ENCODE results near the gene RDH12. TPM values are rescaled to one million over a fixed set of nuclear protein-coding genes. Genes with fewer than 3 reads are reported as not detected.

The RDH12 gene
- total and polyA plus RNA-seq, 11 donors, result not detected

DNA sequence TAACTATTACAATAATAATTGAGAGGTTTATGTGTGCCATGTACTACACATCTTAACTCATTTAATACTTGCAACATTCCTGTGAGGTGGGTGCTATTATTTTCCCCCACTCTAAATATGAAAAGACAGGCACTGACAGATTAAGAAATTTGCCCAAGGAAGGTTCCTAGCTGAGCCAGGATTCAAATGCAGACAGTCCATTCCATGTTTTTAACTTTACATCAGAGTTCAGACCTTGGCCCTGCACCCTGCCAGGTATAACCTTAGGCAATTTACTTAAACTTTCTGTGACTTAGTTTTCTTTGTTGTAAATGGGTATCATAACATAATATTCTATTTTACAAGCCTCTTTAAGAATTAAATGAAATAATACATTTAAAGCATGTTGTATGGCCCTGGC lies 26.6 kb downstream of the RDH12 start:
- Histone ChIP-seq H3K27ac (no peak overlapping the region), H3K4me3 (no peak overlapping the region), H3K36me3 (no peaks in the 10 kb centered on the region), H3K4me1 (no peaks in the 10 kb centered on the region), H3K27me3 (peaks cover 0 to 2% (median 0%) of the 10 kb centered on the region in 9 donors), H3K9me3 (no peaks in the 10 kb centered on the region)
- intact Hi-C loops (cut with DNase I), result no loop called here
- ATAC-seq (no peak), DNase-seq (no peak)
- TF ChIP-seq, protein P1, sequence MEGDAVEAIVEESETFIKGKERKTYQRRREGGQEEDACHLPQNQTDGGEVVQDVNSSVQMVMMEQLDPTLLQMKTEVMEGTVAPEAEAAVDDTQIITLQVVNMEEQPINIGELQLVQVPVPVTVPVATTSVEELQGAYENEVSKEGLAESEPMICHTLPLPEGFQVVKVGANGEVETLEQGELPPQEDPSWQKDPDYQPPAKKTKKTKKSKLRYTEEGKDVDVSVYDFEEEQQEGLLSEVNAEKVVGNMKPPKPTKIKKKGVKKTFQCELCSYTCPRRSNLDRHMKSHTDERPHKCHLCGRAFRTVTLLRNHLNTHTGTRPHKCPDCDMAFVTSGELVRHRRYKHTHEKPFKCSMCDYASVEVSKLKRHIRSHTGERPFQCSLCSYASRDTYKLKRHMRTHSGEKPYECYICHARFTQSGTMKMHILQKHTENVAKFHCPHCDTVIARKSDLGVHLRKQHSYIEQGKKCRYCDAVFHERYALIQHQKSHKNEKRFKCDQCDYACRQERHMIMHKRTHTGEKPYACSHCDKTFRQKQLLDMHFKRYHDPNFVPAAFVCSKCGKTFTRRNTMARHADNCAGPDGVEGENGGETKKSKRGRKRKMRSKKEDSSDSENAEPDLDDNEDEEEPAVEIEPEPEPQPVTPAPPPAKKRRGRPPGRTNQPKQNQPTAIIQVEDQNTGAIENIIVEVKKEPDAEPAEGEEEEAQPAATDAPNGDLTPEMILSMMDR (IDR thresholded peaks at IDR 0.05), result no peak
- no peak for TF ChIP-seq POLR2A (IDR thresholded peaks at IDR 0.05)

DNA sequence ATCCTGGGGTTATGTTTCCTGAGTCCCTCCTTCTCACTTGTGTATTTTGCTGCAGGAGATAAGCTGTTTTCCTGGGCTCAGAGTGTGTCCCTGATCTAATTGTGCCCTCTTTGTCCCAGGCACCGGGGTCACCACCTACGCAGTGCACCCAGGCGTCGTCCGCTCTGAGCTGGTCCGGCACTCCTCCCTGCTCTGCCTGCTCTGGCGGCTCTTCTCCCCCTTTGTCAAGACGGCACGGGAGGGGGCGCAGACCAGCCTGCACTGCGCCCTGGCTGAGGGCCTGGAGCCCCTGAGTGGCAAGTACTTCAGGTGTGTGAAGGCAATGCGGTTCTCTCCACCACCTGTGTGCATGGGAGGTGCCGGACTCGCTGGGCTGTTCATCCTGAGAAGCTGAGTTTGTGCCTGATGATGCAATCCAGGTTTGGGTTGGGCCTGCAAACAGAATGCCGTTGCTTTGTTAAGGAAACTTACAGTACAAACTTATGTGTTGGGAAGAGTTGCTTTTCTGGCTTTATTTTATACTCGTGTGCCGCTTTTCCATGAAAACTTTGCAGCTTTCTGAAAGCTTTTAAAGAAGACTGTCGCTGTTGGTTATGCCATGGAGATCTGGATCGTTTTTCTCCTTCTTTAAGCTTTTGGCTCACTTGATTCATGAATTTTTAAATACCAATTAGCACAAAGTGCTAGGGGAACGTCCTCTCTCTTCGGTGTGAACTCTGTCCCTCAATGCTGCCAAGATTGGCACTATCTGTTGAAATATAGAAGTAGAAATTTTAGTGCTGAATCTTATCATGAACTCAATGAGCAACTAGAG lies 27.6 kb downstream of the RDH12 start:
- ATAC-seq (no peak), DNase-seq (no peak)
- H3K27ac ChIP-seq, result no peak overlapping the region
- H3K36me3 ChIP-seq, result no peaks in the 10 kb centered on the region
- 55 to 64% (median 59%) methylated on average over 18 to 21 of the region's 21 CpGs for whole genome bisulfite sequencing, 4 donors
- H3K4me1 ChIP-seq, result peaks cover 0 to 9% (median under 1%) of the 10 kb centered on the region in 12 donors
- no peaks in the 10 kb centered on the region for H3K27me3 ChIP-seq
- TF ChIP-seq POLR2A (IDR thresholded peaks at IDR 0.05), result no peak
- TF ChIP-seq, protein P1 (IDR thresholded peaks at IDR 0.05), result no peak
- no peaks in the 10 kb centered on the region for H3K9me3 ChIP-seq
- no peak overlapping the region for H3K4me3 ChIP-seq
- intact Hi-C loops (cut with DNase I), result no loop called here

DNA sequence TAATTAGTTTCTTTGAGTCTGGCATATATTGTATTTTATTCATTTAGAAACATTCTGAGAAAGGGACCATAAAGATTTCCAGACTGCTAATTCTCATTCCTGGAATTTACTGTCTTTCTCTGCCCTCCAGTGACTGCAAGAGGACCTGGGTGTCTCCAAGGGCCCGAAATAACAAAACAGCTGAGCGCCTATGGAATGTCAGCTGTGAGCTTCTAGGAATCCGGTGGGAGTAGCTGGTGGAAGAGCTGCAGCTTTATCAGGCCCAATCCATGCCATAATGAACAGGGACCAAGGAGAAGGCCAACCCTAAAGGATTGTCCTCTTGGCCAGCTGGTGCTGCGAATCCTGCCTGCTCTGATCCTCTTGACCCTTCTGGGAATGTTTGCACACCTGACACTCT lies 31.9 kb downstream of the RDH12 start:
- no peak overlapping the region for H3K4me3 ChIP-seq
- peaks cover 0 to 24% (median 15%) of the 10 kb centered on the region in 12 donors for H3K4me1 ChIP-seq
- H3K36me3 ChIP-seq, result no peaks in the 10 kb centered on the region
- intact Hi-C loops (cut with DNase I), result no loop called here
- H3K9me3 ChIP-seq, result no peaks in the 10 kb centered on the region
- WGBS, 4 donors, result 54 to 72% (median 67%) methylated on average over 4 of the region's 4 CpGs
- ATAC-seq, result peak in 2 of 4 donors; percentile 13 to 27
- DNase-seq, result no peak
- TF ChIP-seq, protein P1 (IDR thresholded peaks at IDR 0.05), result no peak
- TF ChIP-seq POLR2A (IDR thresholded peaks at IDR 0.05), result no peak
- H3K27me3 ChIP-seq, result no peaks in the 10 kb centered on the region
- peak overlapping the region in 1 of 12 donors; percentile 54 for H3K27ac ChIP-seq

DNA sequence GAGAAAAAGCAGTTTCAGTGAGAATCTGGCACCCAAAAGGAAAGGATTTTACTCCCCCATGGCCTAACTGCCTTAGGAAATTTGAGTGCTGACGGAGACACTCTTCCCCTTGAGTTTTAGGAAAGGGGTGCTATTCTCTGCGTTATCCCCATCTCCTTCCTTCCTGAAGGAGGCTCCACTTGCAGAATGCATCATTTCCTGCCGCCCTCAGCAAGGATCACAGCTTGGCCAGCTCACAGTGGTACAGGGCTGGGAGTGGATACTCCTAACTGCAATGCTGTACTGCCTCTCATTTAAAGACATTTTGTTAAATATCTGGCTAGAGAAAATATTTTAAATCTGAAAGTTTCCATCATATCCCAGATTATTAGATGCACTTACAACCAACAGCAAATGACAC lies 33.0 kb downstream of the RDH12 start:
- Histone ChIP-seq H3K36me3 (no peaks in the 10 kb centered on the region), H3K9me3 (no peaks in the 10 kb centered on the region), H3K4me1 (peaks cover 0 to 31% (median 15%) of the 10 kb centered on the region in 12 donors), H3K27ac (peak overlapping the region in 5 of 12 donors; percentile 16 to 55 (median 45)), H3K27me3 (no peaks in the 10 kb centered on the region), H3K4me3 (no peak overlapping the region)
- TF ChIP-seq, protein P1 (IDR thresholded peaks at IDR 0.05), result peak in 3 of 12 donors; percentile 20 to 32 (median 25)
- TF ChIP-seq POLR2A (IDR thresholded peaks at IDR 0.05), result no peak
- peak in 2 of 5 donors; percentile 21 to 51 for DNase-seq
- intact Hi-C loops (cut with DNase I), result no loop called here
- ATAC-seq, result peak in 3 of 4 donors; percentile 59 to 72 (median 64)
- 44 to 58% (median 53%) methylated on average over 3 of the region's 3 CpGs for WGBS, 4 donors
